ENCODE data around the gene SLC7A11. TPM values are rescaled to one million over a fixed set of nuclear protein-coding genes. Genes with fewer than 3 reads are reported as not detected.

Gene SLC7A11
- polyA plus RNA-seq, 1 donor from 2014 or later, result 0.46 TPM

DNA sequence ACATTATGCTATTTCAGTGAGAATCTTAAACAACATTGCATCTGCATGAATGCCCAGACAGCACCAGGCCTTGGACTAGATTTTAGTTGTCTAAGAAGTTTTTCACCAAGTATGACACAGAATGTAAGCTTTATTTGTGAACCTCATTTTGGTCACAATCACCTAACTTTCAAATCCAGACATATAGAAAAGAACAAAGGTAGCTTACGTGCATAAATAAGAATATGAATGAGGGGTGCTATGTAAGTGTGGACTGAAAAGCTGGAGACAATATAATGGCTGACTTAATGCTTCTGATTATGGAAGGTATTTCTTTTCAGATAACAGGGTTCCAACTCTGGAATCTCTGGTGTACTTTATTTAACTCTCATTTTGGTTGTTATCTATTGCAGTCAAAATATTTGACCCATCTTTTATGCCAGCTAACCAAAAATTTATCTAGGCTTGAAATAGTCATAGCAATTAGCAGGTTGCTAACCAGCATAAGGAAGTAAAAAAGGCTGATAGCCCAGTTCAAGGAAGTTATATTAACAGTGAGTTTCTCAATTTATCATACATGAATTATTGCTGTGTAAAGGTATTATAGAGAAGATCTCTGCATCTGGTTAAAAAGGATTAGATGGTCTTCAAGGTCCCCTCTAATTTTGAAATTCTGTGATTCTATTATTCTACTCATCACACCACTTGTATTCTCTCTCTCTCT is 36.5 kb downstream of the SLC7A11 start:
- Histone ChIP-seq H3K27ac (ENCODE audit: low read length) (no peak overlapping the region), H3K4me2 (ENCODE audit: low read length) (no peak overlapping the region), H4K20me1 (ENCODE audit: insufficient read depth) (no peaks in the 10 kb centered on the region), H2AFZ (ENCODE audit: low read depth, low read length) (no peak overlapping the region), H3K4me3 (ENCODE audit: low read length) (no peak overlapping the region), H3K9ac (ENCODE audit: low read length) (no peak overlapping the region), H3K27me3 (ENCODE audit: insufficient read depth, low read depth, low read length) (no peaks in the 10 kb centered on the region), H3F3A (ENCODE audit: insufficient read depth, low read length, poor library complexity, severe bottlenecking) (no peaks in the 10 kb centered on the region), H3K9me2 (ENCODE audit: insufficient read depth, low read length) (no peaks in the 10 kb centered on the region), H3K36me3 (ENCODE audit: insufficient read depth, low read length) (no peaks in the 10 kb centered on the region), H3K9me3 (ENCODE audit: low read length) (no peaks in the 10 kb centered on the region), H3K79me2 (replicated peaks; ENCODE audit: insufficient read depth, low read length) (no peaks in the 10 kb centered on the region)
- TF ChIP-seq, protein P1, sequence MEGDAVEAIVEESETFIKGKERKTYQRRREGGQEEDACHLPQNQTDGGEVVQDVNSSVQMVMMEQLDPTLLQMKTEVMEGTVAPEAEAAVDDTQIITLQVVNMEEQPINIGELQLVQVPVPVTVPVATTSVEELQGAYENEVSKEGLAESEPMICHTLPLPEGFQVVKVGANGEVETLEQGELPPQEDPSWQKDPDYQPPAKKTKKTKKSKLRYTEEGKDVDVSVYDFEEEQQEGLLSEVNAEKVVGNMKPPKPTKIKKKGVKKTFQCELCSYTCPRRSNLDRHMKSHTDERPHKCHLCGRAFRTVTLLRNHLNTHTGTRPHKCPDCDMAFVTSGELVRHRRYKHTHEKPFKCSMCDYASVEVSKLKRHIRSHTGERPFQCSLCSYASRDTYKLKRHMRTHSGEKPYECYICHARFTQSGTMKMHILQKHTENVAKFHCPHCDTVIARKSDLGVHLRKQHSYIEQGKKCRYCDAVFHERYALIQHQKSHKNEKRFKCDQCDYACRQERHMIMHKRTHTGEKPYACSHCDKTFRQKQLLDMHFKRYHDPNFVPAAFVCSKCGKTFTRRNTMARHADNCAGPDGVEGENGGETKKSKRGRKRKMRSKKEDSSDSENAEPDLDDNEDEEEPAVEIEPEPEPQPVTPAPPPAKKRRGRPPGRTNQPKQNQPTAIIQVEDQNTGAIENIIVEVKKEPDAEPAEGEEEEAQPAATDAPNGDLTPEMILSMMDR (IDR thresholded peaks at IDR 0.05; ENCODE audit: poor library complexity, severe bottlenecking), result no peak
- no peak for TF ChIP-seq TAF1 (IDR thresholded peaks at IDR 0.05; ENCODE audit: low read depth)
- TF ChIP-seq POLR2AphosphoS5 (IDR thresholded peaks at IDR 0.05), result no peak
- no peak for TF ChIP-seq RAD21 (conservative IDR thresholded peaks at IDR 0.05)
- TF ChIP-seq EP300 (conservative IDR thresholded peaks at IDR 0.05; ENCODE audit: poor library complexity, severe bottlenecking), result no peak
- no peak for TF ChIP-seq MXI1 (conservative IDR thresholded peaks at IDR 0.05; ENCODE audit: poor library complexity, severe bottlenecking)
- TF ChIP-seq EZH2 (IDR thresholded peaks at IDR 0.05; ENCODE audit: borderline replicate concordance, insufficient read depth, low read length, poor library complexity, severe bottlenecking), result no peak
- TF ChIP-seq SMC3 (conservative IDR thresholded peaks at IDR 0.05; ENCODE audit: poor library complexity), result no peak
- TF ChIP-seq, protein P2, sequence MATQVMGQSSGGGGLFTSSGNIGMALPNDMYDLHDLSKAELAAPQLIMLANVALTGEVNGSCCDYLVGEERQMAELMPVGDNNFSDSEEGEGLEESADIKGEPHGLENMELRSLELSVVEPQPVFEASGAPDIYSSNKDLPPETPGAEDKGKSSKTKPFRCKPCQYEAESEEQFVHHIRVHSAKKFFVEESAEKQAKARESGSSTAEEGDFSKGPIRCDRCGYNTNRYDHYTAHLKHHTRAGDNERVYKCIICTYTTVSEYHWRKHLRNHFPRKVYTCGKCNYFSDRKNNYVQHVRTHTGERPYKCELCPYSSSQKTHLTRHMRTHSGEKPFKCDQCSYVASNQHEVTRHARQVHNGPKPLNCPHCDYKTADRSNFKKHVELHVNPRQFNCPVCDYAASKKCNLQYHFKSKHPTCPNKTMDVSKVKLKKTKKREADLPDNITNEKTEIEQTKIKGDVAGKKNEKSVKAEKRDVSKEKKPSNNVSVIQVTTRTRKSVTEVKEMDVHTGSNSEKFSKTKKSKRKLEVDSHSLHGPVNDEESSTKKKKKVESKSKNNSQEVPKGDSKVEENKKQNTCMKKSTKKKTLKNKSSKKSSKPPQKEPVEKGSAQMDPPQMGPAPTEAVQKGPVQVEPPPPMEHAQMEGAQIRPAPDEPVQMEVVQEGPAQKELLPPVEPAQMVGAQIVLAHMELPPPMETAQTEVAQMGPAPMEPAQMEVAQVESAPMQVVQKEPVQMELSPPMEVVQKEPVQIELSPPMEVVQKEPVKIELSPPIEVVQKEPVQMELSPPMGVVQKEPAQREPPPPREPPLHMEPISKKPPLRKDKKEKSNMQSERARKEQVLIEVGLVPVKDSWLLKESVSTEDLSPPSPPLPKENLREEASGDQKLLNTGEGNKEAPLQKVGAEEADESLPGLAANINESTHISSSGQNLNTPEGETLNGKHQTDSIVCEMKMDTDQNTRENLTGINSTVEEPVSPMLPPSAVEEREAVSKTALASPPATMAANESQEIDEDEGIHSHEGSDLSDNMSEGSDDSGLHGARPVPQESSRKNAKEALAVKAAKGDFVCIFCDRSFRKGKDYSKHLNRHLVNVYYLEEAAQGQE (IDR thresholded peaks at IDR 0.05; ENCODE audit: borderline replicate concordance), result no peak

DNA sequence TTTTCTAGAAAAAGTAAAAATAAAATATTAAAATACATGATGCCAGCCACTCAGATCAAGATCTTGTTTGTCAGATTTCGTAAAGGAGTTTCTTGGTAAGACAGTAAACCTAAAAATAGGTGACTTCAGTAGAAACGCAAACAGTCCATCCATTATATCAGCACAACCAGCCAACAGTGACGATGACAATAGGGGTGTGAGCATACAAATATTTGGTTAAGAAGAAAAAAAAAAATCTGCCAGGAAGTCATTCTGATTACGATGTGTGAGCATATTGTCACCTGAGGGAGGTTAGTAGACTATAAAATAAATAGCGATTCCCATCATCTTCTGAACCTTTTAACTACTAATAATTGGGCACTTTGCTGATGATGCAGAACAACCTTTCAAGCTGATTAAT is 37.6 kb downstream of the SLC7A11 start:
- TF ChIP-seq EP300 (conservative IDR thresholded peaks at IDR 0.05; ENCODE audit: poor library complexity, severe bottlenecking), result no peak
- TF ChIP-seq MXI1 (conservative IDR thresholded peaks at IDR 0.05; ENCODE audit: poor library complexity, severe bottlenecking), result no peak
- TF ChIP-seq EZH2 (IDR thresholded peaks at IDR 0.05; ENCODE audit: borderline replicate concordance, insufficient read depth, low read length, poor library complexity, severe bottlenecking), result no peak
- TF ChIP-seq TAF1 (IDR thresholded peaks at IDR 0.05; ENCODE audit: low read depth), result no peak
- no peak for TF ChIP-seq POLR2AphosphoS5 (IDR thresholded peaks at IDR 0.05)
- no peak for TF ChIP-seq SMC3 (conservative IDR thresholded peaks at IDR 0.05; ENCODE audit: poor library complexity)
- TF ChIP-seq, protein P1 (IDR thresholded peaks at IDR 0.05; ENCODE audit: poor library complexity, severe bottlenecking), result no peak
- no peak for TF ChIP-seq RAD21 (conservative IDR thresholded peaks at IDR 0.05)
- TF ChIP-seq, protein P2 (IDR thresholded peaks at IDR 0.05; ENCODE audit: borderline replicate concordance), result no peak

More for the DNA sequence above, 37.6 kb downstream of the SLC7A11 start:
- Histone ChIP-seq H3K27ac (ENCODE audit: low read length) (no peak overlapping the region), H4K20me1 (ENCODE audit: insufficient read depth) (no peaks in the 10 kb centered on the region), H2AFZ (ENCODE audit: low read depth, low read length) (no peak overlapping the region), H3K4me2 (ENCODE audit: low read length) (no peak overlapping the region), H3K79me2 (replicated peaks; ENCODE audit: insufficient read depth, low read length) (no peaks in the 10 kb centered on the region), H3K9ac (ENCODE audit: low read length) (no peak overlapping the region), H3K27me3 (ENCODE audit: insufficient read depth, low read depth, low read length) (no peaks in the 10 kb centered on the region), H3K9me3 (ENCODE audit: low read length) (no peaks in the 10 kb centered on the region), H3K36me3 (ENCODE audit: insufficient read depth, low read length) (no peaks in the 10 kb centered on the region), H3F3A (ENCODE audit: insufficient read depth, low read length, poor library complexity, severe bottlenecking) (no peaks in the 10 kb centered on the region), H3K9me2 (ENCODE audit: insufficient read depth, low read length) (no peaks in the 10 kb centered on the region), H3K4me3 (ENCODE audit: low read length) (no peak overlapping the region)
